WTC11 (cell line): ENCODE results near the gene ECHS1. TPM values are rescaled to one million over a fixed set of nuclear protein-coding genes. Genes with fewer than 3 reads are reported as not detected.

Source experiments
- ATAC-seq: fragments of 200-7000 bp; cut with Tn5 transposase; 2 replicates; pipeline ENCODE4 v1.10.0; 2021; ENCODE audit warnings: mild to moderate bottlenecking, moderate library complexity
- CTCF ChIA-PET: fragments of 300-600 bp; sonication (Branson Sonifier 250); formaldehyde crosslinking; loops from one replicate; lab custom pipeline; 2021; ENCODE audit warnings: antibody characterized with exemption; lab: Charles Lee
- POLR2A ChIA-PET: fragments of 350-600 bp; sonication (Branson Sonifier 250); formaldehyde crosslinking; loops from one replicate; lab custom pipeline; 2021; ENCODE audit warnings: antibody characterized with exemption; lab: Charles Lee
- DNase-seq: peaks from one replicate; pipeline ENCODE4 v3.0.0; 2021; ENCODE audit warnings: low spot score
- H3K27ac Mint-ChIP-seq: 2 replicates; pipeline ENCODE4 v1.8.0; 2021; ENCODE audit warnings: mixed read lengths
- H3K27me3 Mint-ChIP-seq: 2 replicates; pipeline ENCODE4 v1.8.0; 2021; ENCODE audit warnings: low read depth, mild to moderate bottlenecking, moderate library complexity, mixed read lengths
- H3K36me3 Mint-ChIP-seq: 2 replicates; pipeline ENCODE4 v1.8.0; 2021; ENCODE audit warnings: mixed read lengths
- H3K4me1 Mint-ChIP-seq: 2 replicates; pipeline ENCODE4 v1.8.0; 2022; ENCODE audit warnings: mixed read lengths
- H3K4me3 Mint-ChIP-seq: 2 replicates; pipeline ENCODE4 v1.8.0; 2021; ENCODE audit warnings: mild to moderate bottlenecking, moderate library complexity, mixed read lengths
- H3K9me3 Mint-ChIP-seq: 2 replicates; pipeline ENCODE4 v1.8.0; 2021; ENCODE audit warnings: mixed read lengths
- CDX4 ChIP-seq: fragments of 250-450 bp; sonication (Bioruptor Pico); IDR thresholded peaks from 2 replicates; pipeline ENCODE4 v1.9.0; 2021; ENCODE audit warnings: moderate library complexity, mild to moderate bottlenecking, inconsistent platforms, borderline replicate concordance
- CREB1 ChIP-seq: sonication (generic); formaldehyde crosslinking; IDR thresholded peaks from 2 replicates; pipeline ENCODE4 v1.8.0; 2023; ENCODE audit warnings: mild to moderate bottlenecking, missing genetic modification reagents
- E2F5 ChIP-seq: sonication (generic); formaldehyde crosslinking; IDR thresholded peaks from 2 replicates; pipeline ENCODE4 v1.8.1; 2022; ENCODE audit warnings: mild to moderate bottlenecking, moderate library complexity, missing genetic modification reagents
- ELF4 ChIP-seq: sonication (generic); formaldehyde crosslinking; IDR thresholded peaks from 2 replicates; pipeline ENCODE4 v1.8.1; 2022; ENCODE audit warnings: low read depth, mild to moderate bottlenecking, moderate library complexity, missing genetic modification reagents
- FOXK1 ChIP-seq: sonication (generic); formaldehyde crosslinking; IDR thresholded peaks from 2 replicates; pipeline ENCODE4 v1.8.0; 2022; ENCODE audit warnings: mild to moderate bottlenecking, moderate library complexity, missing genetic modification reagents
- GABPB1 ChIP-seq: sonication (generic); formaldehyde crosslinking; IDR thresholded peaks from 2 replicates; pipeline ENCODE4 v1.8.1; 2023; ENCODE audit warnings: mild to moderate bottlenecking, missing genetic modification reagents
- IRF1 ChIP-seq: sonication (generic); formaldehyde crosslinking; IDR thresholded peaks from 2 replicates; pipeline ENCODE4 v1.8.0; 2023; ENCODE audit warnings: missing genetic modification reagents
- JUN ChIP-seq: sonication (generic); formaldehyde crosslinking; IDR thresholded peaks from 2 replicates; pipeline ENCODE4 v1.8.0; 2023; ENCODE audit warnings: mild to moderate bottlenecking, missing genetic modification reagents
- MAX ChIP-seq: sonication (generic); formaldehyde crosslinking; IDR thresholded peaks from 2 replicates; pipeline ENCODE4 v1.8.0; 2022; ENCODE audit warnings: mild to moderate bottlenecking, missing genetic modification reagents
- MXD4 ChIP-seq: fragments of 250-450 bp; sonication (Bioruptor Pico); IDR thresholded peaks from 2 replicates; pipeline ENCODE4 v1.8.0; 2021; ENCODE audit warnings: mild to moderate bottlenecking, moderate library complexity, borderline replicate concordance
- NFATC4 ChIP-seq: fragments of 250-450 bp; sonication (Bioruptor Pico); IDR thresholded peaks from 2 replicates; pipeline ENCODE4 v1.9.0; 2021; ENCODE audit warnings: mild to moderate bottlenecking
- NR1H2 ChIP-seq: sonication (generic); formaldehyde crosslinking; IDR thresholded peaks from 2 replicates; pipeline ENCODE4 v1.9.0; 2021; ENCODE audit warnings: mild to moderate bottlenecking, moderate library complexity, missing genetic modification reagents
- NR3C1 ChIP-seq: sonication (generic); formaldehyde crosslinking; conservative IDR thresholded peaks from 2 replicates; pipeline ENCODE4 v1.8.1; 2023; ENCODE audit warnings: low read depth, mild to moderate bottlenecking, missing genetic modification reagents
- OVOL2 ChIP-seq: fragments of 250-450 bp; sonication (Bioruptor Pico); IDR thresholded peaks from 2 replicates; pipeline ENCODE4 v1.9.0; 2021; ENCODE audit warnings: mild to moderate bottlenecking, borderline replicate concordance
- PRDM15 ChIP-seq: sonication (generic); formaldehyde crosslinking; IDR thresholded peaks from 2 replicates; pipeline ENCODE4 v1.8.0; 2022; ENCODE audit warnings: missing genetic modification reagents
- RORB ChIP-seq: fragments of 250-450 bp; sonication (Bioruptor Pico); IDR thresholded peaks from 2 replicates; pipeline ENCODE4 v1.9.0; 2021; ENCODE audit warnings: mild to moderate bottlenecking
- SMAD3 ChIP-seq: sonication (generic); formaldehyde crosslinking; IDR thresholded peaks from 2 replicates; pipeline ENCODE4 v1.8.0; 2022; ENCODE audit warnings: missing genetic modification reagents, mild to moderate bottlenecking, borderline replicate concordance
- TEAD1 ChIP-seq: sonication (generic); formaldehyde crosslinking; IDR thresholded peaks from 2 replicates; pipeline ENCODE4 v1.8.0; 2022; ENCODE audit warnings: mild to moderate bottlenecking, missing genetic modification reagents
- ZMAT4 ChIP-seq: fragments of 250-450 bp; sonication (Bioruptor Pico); IDR thresholded peaks from 2 replicates; pipeline ENCODE4 v1.9.0; 2021; ENCODE audit warnings: mild to moderate bottlenecking
- ZNF219 ChIP-seq: sonication (generic); formaldehyde crosslinking; IDR thresholded peaks from 2 replicates; pipeline ENCODE4 v1.8.0; 2023; ENCODE audit warnings: missing genetic modification reagents, mild to moderate bottlenecking, borderline replicate concordance
- ZNF232 ChIP-seq: sonication (generic); formaldehyde crosslinking; IDR thresholded peaks from 2 replicates; pipeline ENCODE4 v1.8.0; 2022; ENCODE audit warnings: mild to moderate bottlenecking, missing genetic modification reagents
- ZNF281 ChIP-seq: sonication (generic); formaldehyde crosslinking; IDR thresholded peaks from 2 replicates; pipeline ENCODE4 v1.8.0; 2023; ENCODE audit warnings: mild to moderate bottlenecking, missing genetic modification reagents
- ZNF423 ChIP-seq: fragments of 250-450 bp; sonication (Bioruptor Pico); IDR thresholded peaks from 2 replicates; pipeline ENCODE4 v2.1.2; 2022; ENCODE audit warnings: mild to moderate bottlenecking, moderate library complexity
- ZNF671 ChIP-seq: fragments of 250-450 bp; sonication (Bioruptor Pico); IDR thresholded peaks from 2 replicates; pipeline ENCODE4 v1.8.0; 2021; ENCODE audit warnings: mild to moderate bottlenecking
- total RNA-seq: library from RNA; stranded (reverse); gene quantifications from 3 replicates; pipeline ENCODE4 v1.2.3, GENCODE V29; 2021

The ECHS1 gene
- total RNA-seq, 1 experiment from 2014 or later, result 84.1 TPM

- CTCF ChIA-PET, result interaction anchor here (0.9 to 1.2 kb wide), 2 partner anchors 92 kb away, joined by 3 to 4 read pairs; no protein-coding TSS in a partner anchor
- H3K4me3 Mint-ChIP-seq, result no peak overlapping the region
Measured at GRCh38 chr10:133421336-133422222, 48.4 kb upstream of the ECHS1 start.

GRCh38 chr10:133420579-133420978, 47.4 kb upstream of the ECHS1 start:
- Mint-ChIP-seq H3K27ac (no peak overlapping the region), H3K9me3 (peaks cover 5% of the 10 kb centered on the region), H3K27me3 (peaks cover 14% of the 10 kb centered on the region)
- no peak for TF ChIP-seq CDX4
- no peak for TF ChIP-seq GABPB1
- no peak for TF ChIP-seq ZNF281
- no peak for TF ChIP-seq MAX (CRISPR knock-in tag)
- no peak for TF ChIP-seq ZNF423
- TF ChIP-seq OVOL2 (CRISPR knock-in tag), result no peak
- TF ChIP-seq, all 79 proteins: peak for 0
- ChIA-PET POLR2A (no interaction called here), CTCF (interaction anchor here (0.9 to 1.2 kb wide), 2 partner anchors 69 to 91 kb away, joined by 3 read pairs; no protein-coding TSS in a partner anchor)
- no peak overlapping the region for H3K4me3 Mint-ChIP-seq
- ATAC-seq (no peak), DNase-seq (no peak)
- H3K36me3 Mint-ChIP-seq, result peaks cover 8% of the 10 kb centered on the region
- no peaks in the 10 kb centered on the region for H3K4me1 Mint-ChIP-seq

More at GRCh38 chr10:133421336-133422222, 48.4 kb upstream of the ECHS1 start:
- ATAC-seq (no peak), DNase-seq (no peak)
- peaks cover 3% of the 10 kb centered on the region for H3K36me3 Mint-ChIP-seq
- POLR2A ChIA-PET, result no interaction called here
- H3K4me1 Mint-ChIP-seq, result no peaks in the 10 kb centered on the region
- H3K9me3 Mint-ChIP-seq, result no peaks in the 10 kb centered on the region
- H3K27me3 Mint-ChIP-seq, result peaks cover 14% of the 10 kb centered on the region
- no peak overlapping the region for H3K27ac Mint-ChIP-seq
- TF ChIP-seq FOXK1 (CRISPR knock-in tag) (no peak), TEAD1 (CRISPR knock-in tag) (no peak), NR3C1 (CRISPR knock-in tag) (no peak), MXD4 (CRISPR knock-in tag) (no peak), NFATC4 (CRISPR knock-in tag) (no peak), ELF4 (no peak), OVOL2 (CRISPR knock-in tag) (no peak), RORB (CRISPR knock-in tag) (no peak), ZNF232 (CRISPR knock-in tag) (no peak), ZNF219 (CRISPR knock-in tag) (no peak), PRDM15 (CRISPR knock-in tag) (no peak), JUN (CRISPR knock-in tag) (no peak), CREB1 (CRISPR knock-in tag) (no peak), SMAD3 (CRISPR knock-in tag) (no peak), ZMAT4 (CRISPR knock-in tag) (no peak), ZNF671 (CRISPR knock-in tag) (no peak), IRF1 (no peak), NR1H2 (CRISPR knock-in tag) (no peak), E2F5 (no peak)
